Measurements from ENCODE around the gene CDA. TPM values are rescaled to one million over a fixed set of nuclear protein-coding genes. Genes with fewer than 3 reads are reported as not detected.

CDA gene
- total and polyA plus RNA-seq, 2 of the 8 experiments (the other 6 are each of a cell fraction or from before 2014, with no cell fraction given): 4.4 to 11.3 TPM

DNA sequence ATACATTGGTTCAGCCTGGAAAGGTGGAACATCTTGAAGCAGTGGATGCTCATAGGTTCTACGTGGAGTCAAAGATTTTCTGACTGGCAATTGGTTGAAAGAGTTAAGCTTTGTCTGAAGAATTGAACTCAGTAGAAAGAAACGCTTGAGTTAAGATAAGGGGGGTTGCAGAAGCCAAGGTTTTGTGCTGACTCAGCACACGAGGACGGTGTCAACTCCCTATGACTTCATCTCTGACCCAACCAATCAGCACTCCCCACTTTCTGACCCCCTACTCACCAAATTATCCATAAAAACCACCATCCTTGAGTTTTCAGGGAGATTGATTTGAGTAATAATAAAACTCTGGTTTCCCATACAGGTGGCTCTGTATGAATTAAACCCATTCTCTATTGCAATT, 41.8 kb downstream of the CDA start:
- 90% methylated on average over 4 of the region's 4 CpGs; no CpG with 5 or more reads in 1 of the 2 experiments for WGBS, 2 experiments (ENCODE audit: extremely low coverage in 1 of 2, insufficient coverage in 1 of 2, insufficient read length in 1 of 2, insufficient replicate concordance in 2 of 2, low coverage in 1 of 2, low lambda C conversion rate in 2 of 2, missing lambda C conversion rate in 1 of 2)
- Histone ChIP-seq H2BK20ac (ENCODE audit: low read length) (no peak overlapping the region), H3K9me3 (ENCODE audit: insufficient read depth in 2 of 2, low read depth in 1 of 2, low read length in 1 of 2) (peaks cover 8 to 9% of the 10 kb centered on the region in 2 experiments; a peak in 1 of 4 replicates), H2AFZ (ENCODE audit: low read length) (no peak overlapping the region), H3K27me3 (replicated peaks in 1 of 4; ENCODE audit: control insufficient read depth in 3 of 4, extremely low read depth in 1 of 4, insufficient read depth in 3 of 4, low read length in 3 of 4) (peaks cover 0 to 5% (median 0%) of the 10 kb centered on the region in 4 experiments; a peak in 2 of 7 replicates), H3K23ac (ENCODE audit: insufficient read length) (no peak overlapping the region), H4K5ac (ENCODE audit: insufficient read length, low read depth, low read length) (no peak overlapping the region), H3K36me3 (ENCODE audit: control insufficient read depth in 2 of 4, insufficient read depth in 4 of 4, low read length in 3 of 4) (peaks cover 0 to 2% (median 0%) of the 10 kb centered on the region in 4 experiments; a peak in 1 of 8 replicates), H3K56ac (replicated peaks; ENCODE audit: insufficient read length, low read depth, low read length) (no peak overlapping the region), H3K4me2 (ENCODE audit: insufficient read depth in 1 of 2, low read depth in 2 of 2, low read length in 2 of 2) (no peak overlapping the region), H2BK5ac (ENCODE audit: low read depth, low read length) (no peak overlapping the region), H3K27ac (ENCODE audit: low read depth, low read length) (no peak overlapping the region), H4K91ac (replicated peaks; ENCODE audit: insufficient read length, low read length) (no peak overlapping the region), H2BK12ac (ENCODE audit: low read depth, low read length) (no peak overlapping the region), H3K79me1 (ENCODE audit: low read depth, low read length) (no peaks in the 10 kb centered on the region), H3K14ac (ENCODE audit: insufficient read length) (no peak overlapping the region), H4K8ac (ENCODE audit: extremely low read depth, insufficient read depth, low read length) (no peak overlapping the region), H3K4me3 (ENCODE audit: extremely low read depth in 1 of 4, insufficient read depth in 2 of 4, low read depth in 3 of 4, low read length in 4 of 4) (no peak overlapping the region), H4K20me1 (replicated peaks in 1 of 2; ENCODE audit: control insufficient read depth in 1 of 2, insufficient read depth in 2 of 2, low read length in 2 of 2) (no peaks in the 10 kb centered on the region), H3K9ac (replicated peaks in 1 of 4; ENCODE audit: extremely low read depth in 1 of 4, low read depth in 3 of 4, low read length in 3 of 4) (no peak overlapping the region), H3K23me2 (ENCODE audit: low read depth, low read length) (peaks cover 5% of the 10 kb centered on the region; the same call in 1 of the 2 replicates), H2BK15ac (ENCODE audit: low read length) (no peak overlapping the region), H3K79me2 (ENCODE audit: control insufficient read depth in 1 of 2, insufficient read depth in 2 of 2, low read length in 2 of 2) (no peaks in the 10 kb centered on the region), H3K18ac (ENCODE audit: extremely low read depth, low read length) (no peak overlapping the region), H3K4me1 (replicated peaks in 1 of 4; ENCODE audit: control insufficient read depth in 3 of 4, insufficient read depth in 4 of 4, low read length in 3 of 4) (peaks cover 0 to 7% (median under 1%) of the 10 kb centered on the region in 4 experiments; a peak in 3 of 7 replicates), H3K4ac (replicated peaks; ENCODE audit: insufficient read length, low read depth, low read length) (no peak overlapping the region), H2AK5ac (ENCODE audit: low read depth, low read length) (no peak overlapping the region), H2BK120ac (replicated peaks; ENCODE audit: low read depth, low read length) (no peak overlapping the region)
- POLR2A ChIA-PET (ENCODE audit: partially characterized antibody): interaction anchor here (1.5 to 1.7 kb wide), 2 partner anchors 11 to 66 kb away, joined by 3 to 4 read pairs; no protein-coding TSS in a partner anchor
- CTCF ChIA-PET (ENCODE audit: partially characterized antibody): interaction anchor here (0.8 to 5.8 kb wide), 11 partner anchors 8 to 66 kb away, joined by 3 to 47 read pairs (median 5); partner anchors contain the start of gene CDA
- TF ChIP-seq JUN (IDR thresholded peaks at IDR 0.05; ENCODE audit: low read depth, low read length): no peak
- peak; percentile 95 for TF ChIP-seq MAFK (IDR thresholded peaks at IDR 0.05; ENCODE audit: low read depth, low read length)
- TF ChIP-seq BACH1 (IDR thresholded peaks at IDR 0.05; ENCODE audit: low read length): 0 out of 2 replicates have a peak, but pooled peaks have one; percentile 30
- FAIRE-seq (no peak), DNase-seq (ENCODE audit: low read depth in 1 of 2, low spot score in 2 of 2) (no peak)

Data from H1 (cell line).